K562 (cell line): ENCODE measurements around the gene NMRK2. TPM values are rescaled to one million over a fixed set of nuclear protein-coding genes. Genes with fewer than 3 reads are reported as not detected.

ENCODE experiments used
- ARHGAP35 ChIP-seq: fragments of 450-650 bp; IDR thresholded peaks from 2 replicates; pipeline ENCODE4 v1.6.1; 2018; ENCODE audit not compliant: partially characterized antibody
- CREB1 ChIP-seq, 2 experiments: sonication (generic) in 1 of 2; formaldehyde crosslinking in 1 of 2; IDR thresholded peaks; 2 replicates each; pipeline versions ENCODE4 v1.6.1 to v1.8.0; 2012 to 2022; ENCODE audit warnings: inconsistent platforms in 1 of 2, mild to moderate bottlenecking in 1 of 2, missing genetic modification reagents in 1 of 2, moderate library complexity in 1 of 2
- EGR1 ChIP-seq: fragments of 450-650 bp; conservative IDR thresholded peaks from 2 replicates; pipeline ENCODE4 v1.6.1; 2017; ENCODE audit warnings: mild to moderate bottlenecking
- GABPA ChIP-seq: fragments of 200-800 bp; sonication (Bioruptor generic); conservative IDR thresholded peaks from 2 replicates; pipeline ENCODE4 v1.6.1; 2016; ENCODE audit warnings: low read depth, missing genetic modification characterization, missing compliant biosample characterization
- GATA2 ChIP-seq: sonication (generic); formaldehyde crosslinking; IDR thresholded peaks from 2 replicates; pipeline ENCODE4 v1.4.0; 2020; ENCODE audit warnings: mild to moderate bottlenecking, missing genetic modification reagents
- HBP1 ChIP-seq: fragments of 450-650 bp; formaldehyde crosslinking; IDR thresholded peaks from 2 replicates; pipeline ENCODE4 v1.4.0; 2022; ENCODE audit warnings: missing genetic modification characterization
- MAZ ChIP-seq, 2 experiments: fragments of 450-650 bp in 1 of 2; sonication (generic) in 1 of 2; formaldehyde crosslinking; IDR thresholded peaks in 1 of 2; conservative IDR thresholded peaks in 1 of 2; 2 replicates each; pipeline versions ENCODE4 v1.4.0 to v1.5.0; 2020; ENCODE audit warnings: mild to moderate bottlenecking in 1 of 2, missing genetic modification reagents in 1 of 2
- MCM5 ChIP-seq: fragments of 450-650 bp; IDR thresholded peaks from 2 replicates; pipeline ENCODE4 v1.6.1; 2016; ENCODE audit warnings: low read depth
- MEIS2 ChIP-seq: fragments of 450-650 bp; IDR thresholded peaks from 2 replicates; pipeline ENCODE4 v1.6.1; 2014; ENCODE audit warnings: mild to moderate bottlenecking; ENCODE audit not compliant: partially characterized antibody
- RBM25 ChIP-seq: fragments of 200-400 bp; formaldehyde crosslinking; IDR thresholded peaks from 2 replicates; pipeline ENCODE4 v1.6.1; 2018; ENCODE audit warnings: low read length, low read depth, moderate library complexity; ENCODE audit not compliant: severe bottlenecking
- SMC3 ChIP-seq: conservative IDR thresholded peaks from 2 replicates; pipeline ENCODE4 v1.6.1; 2011; ENCODE audit warnings: low read depth, low read length, improper control_type of control experiment; ENCODE audit not compliant: insufficient read depth
- TSC22D4 ChIP-seq: fragments of 450-650 bp; IDR thresholded peaks from 2 replicates; pipeline ENCODE4 v1.6.1; 2016; ENCODE audit warnings: missing genetic modification characterization, missing biosample characterization, control low read depth
- WHSC1 ChIP-seq: IDR thresholded peaks from one replicate; pipeline ENCODE4 v1.6.1; 2012; ENCODE audit warnings: low read length, control low read depth, inconsistent platforms
- ZNF436 ChIP-seq: fragments of 250-450, 450-650 bp; sonication (Bioruptor Pico); formaldehyde crosslinking; IDR thresholded peaks from 2 replicates; pipeline ENCODE4 v1.7.0; 2020; ENCODE audit warnings: mild to moderate bottlenecking
- ZNF785 ChIP-seq: fragments of 250-450 bp; sonication (Bioruptor Pico); IDR thresholded peaks from 2 replicates; pipeline ENCODE4 v1.4.0; 2020; ENCODE audit warnings: mild to moderate bottlenecking
- ZSCAN32 ChIP-seq: fragments of 450-650 bp; formaldehyde crosslinking; IDR thresholded peaks from 2 replicates; pipeline ENCODE4 v1.4.0; 2020; ENCODE audit warnings: mild to moderate bottlenecking, moderate library complexity
- polyA plus RNA-seq, 8 experiments: library from polyadenylated mRNA; depleted of rRNA in 4 of 8; stranded (reverse) in 5 of 8; unstranded in 3 of 8; fragments of >200 nt; fragmentation: Nextera tagmentation in 2 of 8; fragmentation: Illumina TruSeq in 1 of 8; extraction: Ambion mirVana in 2 of 8; extraction: Trizol in 1 of 8; gene quantifications; 2 replicates each; pipeline versions ENCODE4 v1.2.1 to v1.2.3, GENCODE V29; 2011 to 2014; ENCODE audit warnings: inconsistent platforms in 1 of 8, missing spikeins in 1 of 8
- total RNA-seq, 7 experiments: library from RNA; depleted of rRNA in 6 of 7; stranded (reverse); fragments of >200 nt in 6 of 7; fragmentation: Illumina TruSeq in 2 of 7; extraction: Trizol in 2 of 7; gene quantifications; 2 replicates each; pipeline versions ENCODE4 v1.2.1 to v1.2.3, GENCODE V29; 2011 to 2021; ENCODE audit warnings: low replicate concordance in 1 of 7
- TF ChIP-seq, protein P1 (sequence below): fragments of 250-450 bp; sonication (Bioruptor Pico); IDR thresholded peaks from 2 replicates; pipeline ENCODE4 v1.8.0; 2022; ENCODE audit warnings: inconsistent platforms
- TF ChIP-seq, protein P2 (sequence below): fragments of 200-400 bp; formaldehyde crosslinking; IDR thresholded peaks from 2 replicates; pipeline ENCODE4 v1.6.1; 2017; ENCODE audit warnings: mild to moderate bottlenecking, low read depth, low read length, moderate library complexity
- TF ChIP-seq, protein P3 (sequence below): fragments of 250-450 bp; sonication (Bioruptor Pico); IDR thresholded peaks from 2 replicates; pipeline ENCODE4 v1.5.1; 2021; ENCODE audit warnings: mild to moderate bottlenecking
- TF ChIP-seq, protein P4 (sequence below): fragments of 250-450 bp; sonication (Bioruptor Pico); IDR thresholded peaks from 2 replicates; pipeline ENCODE4 v1.8.0; 2021; ENCODE audit warnings: moderate library complexity, mild to moderate bottlenecking, inconsistent platforms

NMRK2 gene
- total and polyA plus RNA-seq, 9 of the 15 experiments (the other 6 are each of a cell fraction or from before 2014, with no cell fraction given), result not detected

- peak; percentile 98 for TF ChIP-seq RBM25
- TF ChIP-seq, protein P1, sequence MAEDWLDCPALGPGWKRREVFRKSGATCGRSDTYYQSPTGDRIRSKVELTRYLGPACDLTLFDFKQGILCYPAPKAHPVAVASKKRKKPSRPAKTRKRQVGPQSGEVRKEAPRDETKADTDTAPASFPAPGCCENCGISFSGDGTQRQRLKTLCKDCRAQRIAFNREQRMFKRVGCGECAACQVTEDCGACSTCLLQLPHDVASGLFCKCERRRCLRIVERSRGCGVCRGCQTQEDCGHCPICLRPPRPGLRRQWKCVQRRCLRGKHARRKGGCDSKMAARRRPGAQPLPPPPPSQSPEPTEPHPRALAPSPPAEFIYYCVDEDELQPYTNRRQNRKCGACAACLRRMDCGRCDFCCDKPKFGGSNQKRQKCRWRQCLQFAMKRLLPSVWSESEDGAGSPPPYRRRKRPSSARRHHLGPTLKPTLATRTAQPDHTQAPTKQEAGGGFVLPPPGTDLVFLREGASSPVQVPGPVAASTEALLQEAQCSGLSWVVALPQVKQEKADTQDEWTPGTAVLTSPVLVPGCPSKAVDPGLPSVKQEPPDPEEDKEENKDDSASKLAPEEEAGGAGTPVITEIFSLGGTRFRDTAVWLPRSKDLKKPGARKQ, result no peak
- TF ChIP-seq SMC3, result no peak
- no peak for TF ChIP-seq GATA2 (CRISPR knock-in tag)
- no peak for TF ChIP-seq TSC22D4
- TF ChIP-seq ARHGAP35, result no peak
- TF ChIP-seq WHSC1, result no peak
- TF ChIP-seq ZNF785 (CRISPR knock-in tag), result no peak
- no peak for TF ChIP-seq ZSCAN32 (CRISPR knock-in tag)
- peak; percentile 96 for TF ChIP-seq GABPA
- no peak for TF ChIP-seq ZNF436 (CRISPR knock-in tag)
- TF ChIP-seq EGR1, result no peak; the same call in 1 of the 2 replicates
- no peak for TF ChIP-seq MCM5
- TF ChIP-seq MEIS2, result peak; percentile 55
- TF ChIP-seq CREB1 (IDR thresholded peaks at IDR 0.05), result peak; percentile 83
- peak; percentile 92 for TF ChIP-seq CREB1 (CRISPR knock-in tag; IDR thresholded peaks at IDR 0.05)
- TF ChIP-seq, protein P2, sequence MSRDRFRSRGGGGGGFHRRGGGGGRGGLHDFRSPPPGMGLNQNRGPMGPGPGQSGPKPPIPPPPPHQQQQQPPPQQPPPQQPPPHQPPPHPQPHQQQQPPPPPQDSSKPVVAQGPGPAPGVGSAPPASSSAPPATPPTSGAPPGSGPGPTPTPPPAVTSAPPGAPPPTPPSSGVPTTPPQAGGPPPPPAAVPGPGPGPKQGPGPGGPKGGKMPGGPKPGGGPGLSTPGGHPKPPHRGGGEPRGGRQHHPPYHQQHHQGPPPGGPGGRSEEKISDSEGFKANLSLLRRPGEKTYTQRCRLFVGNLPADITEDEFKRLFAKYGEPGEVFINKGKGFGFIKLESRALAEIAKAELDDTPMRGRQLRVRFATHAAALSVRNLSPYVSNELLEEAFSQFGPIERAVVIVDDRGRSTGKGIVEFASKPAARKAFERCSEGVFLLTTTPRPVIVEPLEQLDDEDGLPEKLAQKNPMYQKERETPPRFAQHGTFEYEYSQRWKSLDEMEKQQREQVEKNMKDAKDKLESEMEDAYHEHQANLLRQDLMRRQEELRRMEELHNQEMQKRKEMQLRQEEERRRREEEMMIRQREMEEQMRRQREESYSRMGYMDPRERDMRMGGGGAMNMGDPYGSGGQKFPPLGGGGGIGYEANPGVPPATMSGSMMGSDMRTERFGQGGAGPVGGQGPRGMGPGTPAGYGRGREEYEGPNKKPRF, result no peak
- no peak for TF ChIP-seq HBP1 (CRISPR knock-in tag)
- TF ChIP-seq, protein P3, sequence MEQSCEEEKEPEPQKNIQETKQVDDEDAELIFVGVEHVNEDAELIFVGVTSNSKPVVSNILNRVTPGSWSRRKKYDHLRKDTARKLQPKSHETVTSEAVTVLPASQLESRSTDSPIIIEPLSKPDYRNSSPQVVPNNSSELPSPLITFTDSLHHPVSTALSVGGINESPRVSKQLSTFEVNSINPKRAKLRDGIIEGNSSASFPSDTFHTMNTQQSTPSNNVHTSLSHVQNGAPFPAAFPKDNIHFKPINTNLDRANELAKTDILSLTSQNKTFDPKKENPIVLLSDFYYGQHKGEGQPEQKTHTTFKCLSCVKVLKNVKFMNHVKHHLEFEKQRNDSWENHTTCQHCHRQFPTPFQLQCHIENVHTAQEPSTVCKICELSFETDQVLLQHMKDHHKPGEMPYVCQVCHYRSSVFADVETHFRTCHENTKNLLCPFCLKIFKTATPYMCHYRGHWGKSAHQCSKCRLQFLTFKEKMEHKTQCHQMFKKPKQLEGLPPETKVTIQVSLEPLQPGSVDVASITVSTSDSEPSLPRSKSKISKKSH (CRISPR knock-in tag), result no peak
- TF ChIP-seq MAZ (CRISPR knock-in tag; conservative IDR thresholded peaks at IDR 0.05 in 1 of 2, IDR thresholded peaks at IDR 0.05 in 1 of 2), result peak; percentile 52 to 72; a peak in 3 of 4 replicates
- TF ChIP-seq, protein P4, sequence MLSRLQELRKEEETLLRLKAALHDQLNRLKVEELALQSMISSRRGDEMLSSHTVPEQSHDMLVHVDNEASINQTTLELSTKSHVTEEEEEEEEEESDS (CRISPR knock-in tag), result no peak
These were observed 38.1 kb downstream of the NMRK2 start, which contains the start of gene DAPK3 (continued) for GRCh38 chr19:3970808-3971598.
